NCI-H524 treated with DMSO at 0.1 percent for 48 hours (cell line): ENCODE measurements around the gene HLA-B.
"Not testable (repeated sequence)": the region's sequence is repeated elsewhere in the genome, so short reads cannot be mapped to it uniquely, and the experiment has no call there.

Experiments
- DNase-seq: peaks from one replicate; lab custom pipeline; 2025; lab: John Stamatoyannopoulos, UW

HLA-B gene

DNA sequence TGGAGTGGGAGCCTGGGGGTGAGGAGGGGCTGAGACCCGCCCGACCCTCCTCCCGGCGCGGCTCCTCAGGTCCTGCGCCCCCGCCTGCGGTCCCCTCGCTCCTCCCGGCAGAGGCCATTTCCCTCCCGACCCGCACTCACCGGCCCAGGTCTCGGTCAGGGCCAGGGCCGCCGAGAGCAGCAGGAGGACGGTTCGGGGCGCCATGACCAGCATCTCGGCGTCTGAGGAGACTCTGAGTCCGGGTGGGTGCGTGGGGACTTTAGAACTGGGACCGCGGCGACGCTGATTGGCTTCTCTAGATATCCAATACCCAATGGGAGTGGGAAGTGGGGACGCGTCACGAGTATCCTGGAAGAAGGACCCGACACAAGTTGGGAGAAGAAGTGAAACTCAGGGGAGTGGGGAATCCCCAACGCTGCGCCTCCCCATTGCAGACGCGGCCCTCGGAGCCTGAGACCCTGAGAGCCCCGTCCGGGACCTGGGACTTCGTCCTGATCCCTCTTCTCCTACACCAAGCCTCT lies at the start of gene HLA-B:
Gene HLA-B (minus strand): TSS at position 234 of the 521 bp plus-strand sequence. CDS start 21 bp downstream, at position 213.
- DNase-seq, result no peak

DNA sequence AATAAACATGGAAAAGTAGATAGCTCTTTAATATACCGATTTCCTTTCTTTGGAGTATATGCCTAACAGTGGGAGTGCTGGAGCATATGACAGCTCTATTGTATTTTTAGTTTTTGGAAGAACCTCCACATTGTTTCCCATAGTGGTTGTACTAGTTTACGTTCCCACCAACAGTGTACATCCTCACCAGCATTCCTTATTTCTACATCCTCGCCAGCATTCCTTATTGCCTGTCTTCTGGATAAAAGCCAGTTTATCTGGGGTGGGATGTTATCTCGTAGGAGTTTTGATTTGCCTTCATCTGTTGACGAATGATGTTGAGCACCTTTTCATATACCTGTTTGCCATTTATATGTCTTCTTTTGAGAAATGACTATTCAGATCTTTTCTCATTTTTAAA lies 49.0 kb upstream of the HLA-B start:
- DNase-seq, result no peak

DNA sequence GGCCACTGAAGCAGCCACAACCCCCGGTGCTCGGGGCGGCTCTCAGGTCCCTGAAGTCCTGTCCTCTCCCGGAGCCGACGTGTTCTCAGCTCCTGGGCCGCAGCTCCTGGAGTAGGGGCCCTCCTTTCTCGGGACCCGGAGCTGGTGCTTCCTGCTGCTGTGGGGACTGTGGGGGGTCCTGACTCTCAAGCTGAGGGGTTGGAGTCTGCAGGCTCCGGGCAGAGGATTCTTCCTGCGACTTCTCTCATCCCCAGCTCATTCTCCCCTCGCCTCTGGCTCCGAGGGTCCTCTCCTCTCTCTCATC lies 47.0 kb upstream of the HLA-B start:
- DNase-seq, result not testable (repeated sequence)

DNA sequence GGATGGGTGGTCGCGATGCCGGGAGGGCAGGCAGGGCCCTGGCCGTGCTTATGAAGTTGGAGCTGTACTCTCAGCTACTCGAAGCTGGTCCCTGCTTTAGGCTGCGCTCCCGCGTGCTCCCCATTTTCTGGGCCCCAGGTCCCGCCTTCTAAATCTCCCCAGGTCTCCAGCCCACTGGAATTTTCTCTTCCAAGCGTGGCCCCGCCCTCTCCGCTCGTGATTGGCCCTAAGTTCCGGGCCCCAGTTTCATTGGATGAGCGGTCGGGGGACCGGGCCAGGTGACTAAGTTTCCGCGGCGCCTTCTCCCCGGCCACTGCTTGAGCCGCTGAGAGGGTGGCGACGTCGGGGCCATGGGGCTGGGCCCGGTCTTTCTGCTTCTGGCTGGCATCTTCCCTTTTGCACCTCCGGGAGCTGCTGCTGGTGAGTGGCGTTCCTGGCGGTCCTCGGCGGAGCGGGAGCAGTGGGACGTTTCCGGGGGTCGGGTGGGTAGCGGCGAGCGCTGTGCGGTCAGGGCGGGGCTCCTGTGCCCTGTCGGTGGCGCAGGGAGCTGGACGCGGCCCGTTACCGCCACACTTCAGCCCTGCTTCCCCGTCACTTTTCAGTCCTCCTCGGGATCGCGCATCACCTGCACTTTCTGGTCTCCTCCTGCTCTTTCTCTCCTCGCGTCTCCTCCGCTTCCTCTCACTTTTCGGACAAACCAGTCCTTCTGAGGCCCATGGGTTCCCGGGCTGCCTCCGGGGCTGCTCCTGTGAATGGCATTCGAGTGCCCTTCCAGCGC lies 46.5 kb upstream of the HLA-B start, which contains the start of gene MICA:
Gene MICA (plus strand): TSS at position 313 of the 778 bp plus-strand sequence. CDS start 38 bp downstream, at position 351.
- no peak for DNase-seq

DNA sequence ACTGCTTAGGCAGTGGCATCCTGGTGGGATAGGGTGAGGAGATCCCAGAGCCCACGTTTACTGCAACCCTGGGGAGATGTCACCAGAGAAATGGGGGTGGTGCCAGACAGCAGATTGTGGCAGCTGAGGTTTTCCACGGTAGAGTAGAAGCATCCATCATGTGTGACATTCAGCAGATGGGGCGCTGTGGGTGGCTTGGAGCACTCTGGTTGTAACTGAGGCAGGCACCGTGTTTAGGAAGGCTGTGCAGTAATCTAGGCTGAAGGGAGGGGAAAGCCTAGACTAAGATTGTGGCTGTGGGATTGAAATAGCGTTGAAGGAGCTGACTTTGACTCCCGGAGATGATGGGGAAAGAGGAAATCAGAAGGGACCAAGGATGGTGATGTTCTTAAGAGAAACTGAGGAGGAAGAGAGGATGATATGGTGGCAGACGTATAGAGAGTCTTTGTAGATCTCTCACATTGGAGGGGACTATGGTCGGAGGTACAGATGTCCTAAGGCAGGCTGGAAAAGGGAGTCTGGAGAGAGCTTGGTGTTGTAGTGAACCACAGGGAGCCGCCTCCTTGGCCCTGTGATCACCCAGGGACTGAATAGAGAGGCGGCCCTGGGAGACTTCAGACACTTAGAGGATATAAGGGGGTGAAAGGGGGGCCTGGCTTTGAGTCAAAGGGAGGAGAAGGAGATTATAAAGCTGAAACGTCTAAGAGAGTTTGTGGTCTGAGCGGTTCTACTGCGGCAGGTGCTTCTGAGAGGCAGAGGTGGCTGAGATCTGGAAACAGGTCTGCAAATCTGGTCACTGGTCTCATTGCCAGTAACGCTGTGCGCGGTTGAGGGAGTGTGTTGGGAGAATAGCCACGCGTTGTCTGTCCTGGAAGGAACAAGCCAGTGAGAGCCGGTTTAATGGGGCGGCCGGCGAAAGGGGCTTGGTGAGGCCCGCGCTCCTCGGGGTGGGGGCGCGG lies 45.6 kb upstream of the HLA-B start:
- DNase-seq, result no peak

DNA sequence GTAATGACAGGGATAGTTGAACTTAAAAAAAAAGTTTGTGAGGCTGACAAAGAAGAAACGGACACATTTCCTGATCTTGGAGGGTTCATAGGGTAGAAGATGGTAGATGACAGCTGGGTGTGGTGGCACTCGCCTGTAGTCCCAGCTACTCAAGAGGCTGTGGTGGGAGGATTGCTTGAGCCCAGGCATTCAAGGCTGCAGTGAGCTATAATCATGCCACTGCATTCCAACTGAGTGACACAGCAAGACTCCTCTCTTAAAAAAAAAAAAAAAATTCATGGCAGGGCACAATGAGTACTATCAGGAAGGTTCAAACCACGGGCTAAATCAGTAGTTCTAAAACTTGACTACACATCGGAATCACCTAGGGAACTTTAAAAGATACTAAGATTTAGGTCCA lies 44.4 kb upstream of the HLA-B start:
- DNase-seq, result no peak

DNA sequence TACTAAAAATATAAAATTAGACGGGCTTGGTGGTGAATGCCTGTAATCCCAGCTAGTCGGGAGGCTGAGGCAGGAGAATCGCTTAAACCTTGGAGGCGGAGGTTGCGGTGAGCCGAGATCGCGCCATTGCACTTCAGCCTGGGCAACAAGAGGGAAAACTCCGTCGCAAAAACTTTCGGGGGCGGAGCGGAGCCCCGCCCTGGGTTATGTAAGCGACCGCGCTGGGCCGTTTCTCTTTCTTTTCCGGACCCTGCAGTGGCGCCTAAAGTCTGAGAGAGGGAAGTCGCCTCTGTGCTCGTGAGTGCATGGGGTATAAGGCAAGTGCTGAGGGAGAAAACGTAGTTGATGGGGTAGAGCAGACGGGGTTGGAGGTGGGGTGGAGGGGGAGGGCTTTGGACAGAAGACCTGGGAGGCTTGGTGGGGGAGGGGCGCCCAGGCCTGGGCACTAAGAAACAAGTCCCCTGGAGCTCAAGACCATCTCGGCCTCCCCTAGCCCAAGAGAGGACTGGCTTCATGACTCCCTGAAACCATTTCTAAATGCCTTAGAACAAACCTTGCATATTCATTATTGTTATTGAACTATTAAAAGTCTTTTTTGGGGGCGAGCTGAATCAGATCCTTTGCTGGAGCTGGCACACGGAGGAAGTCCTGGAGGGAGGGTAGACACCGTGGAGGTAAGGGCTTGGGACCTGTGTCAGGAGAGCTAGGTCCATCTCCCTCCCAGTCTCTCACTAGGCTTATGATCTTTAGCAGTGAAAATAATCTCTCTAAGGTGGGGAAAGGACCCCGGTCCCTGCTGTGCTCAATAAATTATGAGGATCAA lies 43.7 kb upstream of the HLA-B start:
- DNase-seq, result no peak

DNA sequence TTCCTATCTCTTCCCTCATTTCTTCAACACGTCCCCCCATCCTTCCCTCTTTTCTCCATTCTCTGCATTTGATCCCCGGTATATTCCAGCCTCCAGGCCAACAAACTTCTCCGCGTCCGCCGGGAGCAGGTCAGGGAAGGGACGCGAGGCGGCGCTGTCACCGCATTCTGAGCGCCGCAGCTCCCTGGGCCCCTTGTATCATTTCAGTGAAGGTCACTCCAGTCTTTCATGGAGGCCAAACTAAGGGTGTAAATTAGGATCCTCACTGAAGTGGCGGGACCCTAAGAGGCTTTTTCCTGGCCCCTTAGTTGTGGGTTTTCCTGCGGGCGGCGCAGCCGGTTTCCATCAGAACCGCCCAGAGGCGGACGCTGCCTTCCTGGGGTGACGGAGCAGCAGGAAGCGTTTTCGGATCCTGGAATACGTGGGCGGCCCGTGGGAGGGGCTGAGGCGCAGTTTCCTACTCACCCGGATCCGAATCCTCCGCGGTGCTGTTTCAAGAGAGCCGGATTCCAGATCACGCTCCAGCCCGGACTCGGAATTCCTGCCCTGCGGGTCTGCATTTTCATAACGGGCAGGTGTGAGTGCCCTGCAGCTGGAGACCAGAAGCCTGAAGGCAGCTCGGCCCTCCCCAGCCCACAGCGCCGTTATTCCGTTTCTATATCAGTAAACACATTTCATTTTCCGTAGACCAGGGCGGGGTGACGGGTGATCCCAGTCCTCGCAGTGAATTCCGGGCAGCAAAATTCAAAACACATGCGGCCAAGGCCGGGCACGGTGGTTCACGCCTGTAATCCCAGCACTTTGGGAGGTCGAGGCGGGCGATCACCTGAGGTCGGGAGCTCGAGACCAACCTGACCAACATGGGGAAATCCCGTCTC lies 42.8 kb upstream of the HLA-B start:
- no peak for DNase-seq

DNA sequence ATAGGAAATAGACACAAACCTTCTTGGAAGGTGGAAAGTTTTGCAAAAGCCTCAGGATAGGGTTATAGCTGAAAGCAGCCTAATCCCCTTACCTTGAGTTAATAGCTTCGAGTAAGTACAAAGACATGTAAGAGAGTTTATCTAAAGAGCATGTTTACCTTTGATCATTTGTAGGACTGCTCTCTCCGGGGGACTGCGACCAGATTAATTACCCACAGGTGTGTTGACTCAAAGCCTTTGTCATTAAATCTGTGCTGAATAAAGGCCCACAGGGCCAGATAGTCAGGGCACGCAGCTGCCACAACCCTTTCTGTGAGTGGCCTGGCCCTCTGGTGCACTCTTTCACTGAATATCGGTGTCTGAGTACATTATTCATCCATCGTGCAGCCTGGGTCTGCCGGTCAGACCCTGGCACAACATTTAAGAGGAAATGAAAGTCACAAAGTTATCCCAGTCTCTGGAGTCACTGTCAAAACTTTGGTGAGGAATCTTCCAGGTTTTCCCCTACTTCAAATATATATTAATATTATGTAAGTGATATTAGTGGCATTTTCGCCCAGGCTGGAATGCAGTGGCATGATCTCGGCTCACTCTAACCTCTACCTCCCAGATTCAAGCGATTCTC lies 41.0 kb upstream of the HLA-B start:
- no peak for DNase-seq

DNA sequence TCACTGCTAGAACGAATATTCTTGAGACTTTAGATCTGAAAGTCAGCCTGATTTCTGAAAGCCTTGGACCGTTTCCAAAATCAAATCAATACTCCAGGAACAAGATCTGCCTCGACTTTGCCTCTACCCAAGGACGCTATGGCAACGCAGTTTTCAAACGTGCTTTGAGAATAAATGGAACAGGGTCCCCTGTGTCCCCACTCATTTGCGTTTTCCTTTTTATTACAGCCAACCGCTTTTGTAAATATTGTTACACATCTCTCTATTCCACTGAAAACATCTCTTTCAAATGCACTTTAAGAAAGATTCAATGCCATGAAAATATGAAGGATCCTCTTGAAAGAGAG lies 40.1 kb upstream of the HLA-B start:
- DNase-seq, result not testable (repeated sequence)

DNA sequence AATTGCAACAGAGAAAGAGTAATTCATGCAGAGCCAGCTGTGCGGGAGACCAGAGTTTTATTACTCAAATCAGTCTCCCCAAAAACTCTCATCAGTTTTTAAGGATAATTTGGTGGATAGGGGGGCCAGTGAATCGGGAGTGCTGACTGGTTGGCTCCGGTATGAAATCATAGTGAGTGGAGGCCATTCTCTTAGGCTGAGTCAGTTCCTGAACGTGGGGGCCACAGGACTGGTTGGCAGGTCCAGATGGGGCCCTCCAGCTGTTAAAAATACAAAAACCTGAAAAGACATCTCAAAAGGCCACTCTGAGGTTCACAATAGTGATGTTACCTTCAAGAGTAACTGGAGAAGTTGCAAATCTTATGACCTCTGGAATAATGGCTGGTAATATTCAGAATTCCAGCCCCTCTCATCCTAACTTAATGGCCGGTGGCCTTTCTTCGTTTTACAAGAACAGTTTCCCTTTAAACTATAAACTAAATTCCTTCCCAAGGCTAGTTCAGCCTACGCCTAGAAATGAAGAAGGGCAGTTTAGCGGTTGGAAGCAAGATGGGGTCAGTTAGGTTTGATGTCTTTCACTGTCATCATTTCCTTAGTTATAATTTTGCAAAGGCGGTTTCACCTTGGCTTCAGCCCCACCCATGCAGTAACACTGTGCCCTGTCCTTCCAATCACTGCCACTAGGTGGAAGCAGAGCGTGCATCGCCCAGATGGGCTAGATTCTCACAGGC lies 39.6 kb upstream of the HLA-B start:
- DNase-seq, result no peak

DNA sequence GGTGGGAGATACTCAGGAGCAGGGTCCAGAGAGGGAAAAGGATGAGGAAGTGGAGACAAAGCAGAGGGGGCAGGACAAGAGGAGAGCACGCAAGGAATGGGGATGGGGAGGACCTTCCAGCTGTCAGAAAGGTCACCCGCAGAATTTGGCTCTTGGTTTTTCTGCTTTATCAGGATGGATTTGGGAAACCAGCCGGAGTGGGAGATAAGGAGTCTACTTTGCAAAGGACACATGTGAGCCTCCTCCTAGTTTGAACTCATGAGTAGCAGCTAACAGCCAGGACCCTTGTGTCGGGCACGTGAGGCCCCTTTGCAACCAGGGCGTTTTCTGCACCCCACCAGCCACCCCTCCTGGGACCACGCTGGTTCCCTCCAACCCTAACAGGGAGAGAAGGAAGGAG lies 38.9 kb upstream of the HLA-B start:
- no peak for DNase-seq

DNA sequence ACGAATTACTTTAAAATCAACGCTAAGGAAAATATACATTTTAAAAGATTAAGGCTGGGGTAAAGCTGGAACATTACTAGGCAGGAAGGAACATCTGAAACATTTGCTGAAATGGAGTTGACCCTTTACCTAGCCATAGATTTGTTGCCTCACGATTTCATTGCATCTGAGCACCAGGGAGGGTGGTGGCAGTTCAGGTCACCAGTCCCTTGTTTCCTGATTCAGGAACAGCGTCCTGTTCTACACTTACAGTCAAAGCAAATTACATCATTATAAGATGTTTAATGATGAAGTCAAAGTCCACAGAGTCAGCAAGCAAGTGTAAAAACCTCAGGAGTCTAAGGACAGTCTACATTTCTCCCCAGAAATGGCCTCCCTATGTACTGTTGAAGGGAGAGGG lies 37.4 kb upstream of the HLA-B start:
- no peak for DNase-seq

DNA sequence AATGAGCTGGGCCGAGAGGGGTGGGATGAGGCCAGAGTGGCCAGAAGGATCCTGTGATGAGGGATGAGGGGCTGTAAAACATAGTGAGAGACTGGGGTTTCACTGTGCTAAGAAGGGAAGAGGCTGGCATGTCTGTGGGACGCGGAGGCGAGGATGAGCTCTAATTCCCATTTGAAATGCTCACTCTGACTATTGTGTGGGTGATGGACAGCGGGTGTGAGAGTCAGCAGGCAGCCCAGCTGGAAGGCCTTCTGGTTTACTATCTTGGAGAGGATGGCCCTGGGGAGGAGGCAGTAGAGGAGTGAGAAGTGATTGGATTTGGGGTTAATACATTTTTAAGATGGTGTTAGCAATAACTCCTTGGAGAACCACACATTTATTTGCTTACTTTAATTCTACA lies 37.0 kb upstream of the HLA-B start:
- no peak for DNase-seq

DNA sequence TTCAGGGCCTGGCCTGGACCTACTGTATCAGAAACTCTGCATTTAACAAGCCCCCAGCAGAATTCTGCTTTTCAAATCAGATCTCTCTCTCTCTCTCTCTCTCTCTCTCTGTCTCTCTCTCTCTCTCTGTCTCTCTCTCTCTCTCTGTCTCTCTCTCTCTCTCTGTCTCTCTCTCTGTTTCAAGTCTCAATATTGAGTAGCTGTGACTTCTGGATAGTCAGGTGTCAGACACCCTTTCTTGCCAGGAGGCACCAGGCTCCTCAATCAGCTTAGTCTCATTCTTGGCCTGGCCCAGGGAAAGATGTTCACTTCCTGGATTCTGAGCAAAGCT lies 32.8 kb upstream of the HLA-B start:
- DNase-seq, result not testable (repeated sequence)

DNA sequence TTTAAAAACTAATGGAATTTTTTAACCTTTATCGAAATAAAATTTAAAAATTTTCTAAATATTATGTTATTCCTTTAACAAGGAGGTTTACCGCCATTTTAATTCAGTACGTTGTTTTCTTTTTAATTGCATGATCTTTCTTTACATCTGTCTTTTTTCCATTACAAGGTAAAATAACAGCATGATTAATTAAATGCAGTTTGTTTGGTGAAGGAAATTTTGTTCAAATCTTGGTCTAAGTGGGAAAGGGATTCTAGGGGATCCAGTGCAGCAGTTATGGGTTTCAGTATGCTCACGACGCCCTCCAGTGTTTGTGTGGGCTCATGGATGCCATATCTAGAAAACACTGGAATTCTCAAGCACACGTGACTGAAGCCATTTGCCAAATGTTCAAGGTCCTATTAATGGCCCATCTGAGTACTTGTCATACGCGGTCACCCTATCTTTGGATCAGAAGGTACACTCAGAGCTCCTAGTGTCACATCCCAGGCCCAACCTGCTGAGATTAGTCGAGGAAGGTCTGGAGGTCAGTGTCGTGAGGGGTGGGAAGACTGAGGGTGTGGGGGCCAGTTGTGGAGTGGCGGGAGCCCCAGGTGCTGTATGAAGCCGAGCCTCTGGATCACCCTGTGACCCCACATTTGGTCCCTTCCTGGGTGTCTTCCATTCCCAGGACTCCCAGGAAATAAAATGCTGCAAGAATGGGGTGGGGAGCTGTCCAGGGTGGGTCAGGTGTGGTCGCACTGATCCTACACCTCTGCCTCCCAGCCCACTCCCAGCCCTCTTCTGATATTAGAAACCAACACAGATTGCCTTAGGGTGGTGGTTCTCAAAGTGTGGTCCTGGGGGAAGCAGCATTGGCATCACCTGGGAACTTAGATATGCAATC lies 32.2 kb upstream of the HLA-B start:
- not testable (repeated sequence) for DNase-seq

DNA sequence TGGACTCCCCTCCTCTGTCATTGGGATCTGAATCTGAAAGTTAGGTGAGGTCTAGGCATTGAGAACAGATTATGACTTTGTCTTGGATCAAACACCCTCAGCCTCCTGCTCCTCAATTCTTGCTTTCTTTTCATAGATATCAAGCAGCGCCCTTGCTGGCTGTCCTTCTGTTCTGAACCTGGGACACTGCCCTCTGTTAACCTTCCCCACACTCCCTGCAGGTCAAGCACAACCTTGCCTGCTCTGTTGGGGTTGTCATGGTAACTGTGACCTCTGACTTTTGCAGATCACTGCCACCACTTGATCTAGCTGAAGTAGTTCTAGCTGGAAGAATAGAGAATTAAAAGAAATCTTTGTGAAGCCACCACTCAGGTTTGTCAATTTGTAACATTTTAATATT lies 30.0 kb upstream of the HLA-B start:
- DNase-seq, result no peak

DNA sequence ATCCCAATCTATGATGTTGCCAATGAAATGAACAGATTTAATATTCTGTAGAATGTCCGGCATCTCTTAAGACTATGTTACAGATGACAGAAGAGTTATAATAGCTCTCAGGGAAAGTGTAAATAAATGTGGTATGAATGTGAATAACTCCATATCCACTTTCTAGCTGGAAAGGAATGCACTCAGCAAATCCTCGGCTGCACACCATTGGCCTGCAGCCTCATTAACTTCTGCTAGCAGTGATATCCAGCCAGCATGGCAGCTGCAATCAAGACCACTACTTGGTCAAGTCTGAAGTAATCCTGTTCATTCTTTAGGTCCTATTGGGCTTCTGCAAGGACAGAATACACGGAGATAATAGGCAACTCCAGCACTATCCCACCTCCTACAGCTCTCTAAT lies 29.1 kb upstream of the HLA-B start:
- DNase-seq, result no peak

DNA sequence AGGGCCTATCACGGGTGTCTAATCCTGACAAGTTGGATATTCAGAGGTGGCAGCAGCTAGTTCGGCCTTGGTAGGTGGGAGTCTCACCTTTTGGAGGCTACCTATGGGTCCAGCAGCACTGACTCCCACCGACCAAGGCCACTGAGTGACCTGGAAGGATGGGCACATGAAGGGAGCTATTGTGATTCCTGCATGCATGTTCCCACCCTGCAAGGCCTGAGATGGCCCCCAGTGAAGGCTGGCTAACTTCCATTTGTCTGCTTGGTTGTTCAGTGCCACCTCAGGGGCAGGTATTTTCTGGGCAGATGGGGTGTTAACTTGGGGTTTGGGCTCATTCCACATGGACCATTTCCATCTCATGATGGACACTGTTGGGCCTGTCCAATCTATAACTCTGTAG lies 28.1 kb upstream of the HLA-B start:
- DNase-seq, result no peak
